Non-pigmented ciliary epithelial cell (primary cell): Measurements from ENCODE around the gene CAMK2D.

Source experiments
- DNase-seq: peaks from one replicate; pipeline ENCODE4 v3.0.0-alpha.2; 2010; ENCODE audit warnings: low read depth

CAMK2D gene

GRCh38 chr4:113524096-113524495 lies 237.4 kb downstream of the CAMK2D start:
- no peak for DNase-seq

- no peak for DNase-seq
Observed at GRCh38 chr4:113522433-113522832, 239.1 kb downstream of the CAMK2D start.

GRCh38 chr4:113513382-113513781 lies 248.2 kb downstream of the CAMK2D start:
- DNase-seq, result no peak

GRCh38 chr4:113512880-113513279 lies 248.7 kb downstream of the CAMK2D start:
- no peak for DNase-seq

- DNase-seq, result no peak
Observed at GRCh38 chr4:113511944-113512343, 249.6 kb downstream of the CAMK2D start.

GRCh38 chr4:113509851-113510250 lies 251.7 kb downstream of the CAMK2D start:
- no peak for DNase-seq

- no peak for DNase-seq
Observed at GRCh38 chr4:113505044-113505443, 256.5 kb downstream of the CAMK2D start.

- DNase-seq, result no peak
Observed at GRCh38 chr4:113504422-113504821, 257.1 kb downstream of the CAMK2D start.

GRCh38 chr4:113503691-113504090 lies 257.8 kb downstream of the CAMK2D start:
- DNase-seq, result no peak

GRCh38 chr4:113502906-113503305 lies 258.6 kb downstream of the CAMK2D start:
- no peak for DNase-seq

- DNase-seq, result no peak
Observed at GRCh38 chr4:113502476-113502875, 259.1 kb downstream of the CAMK2D start.

- DNase-seq, result no peak
Observed at GRCh38 chr4:113500424-113500823, 261.1 kb downstream of the CAMK2D start.

- peak; percentile 78 for DNase-seq
Observed at GRCh38 chr4:113499696-113500095, 261.8 kb downstream of the CAMK2D start.

GRCh38 chr4:113499166-113499565 lies 262.4 kb downstream of the CAMK2D start:
- no peak for DNase-seq

GRCh38 chr4:113497154-113497884 lies 264.2 kb downstream of the CAMK2D start:
- no peak for DNase-seq

- DNase-seq, result no peak
Observed at GRCh38 chr4:113496698-113497097, 264.8 kb downstream of the CAMK2D start.

- no peak for DNase-seq
Observed at GRCh38 chr4:113495790-113496189, 265.7 kb downstream of the CAMK2D start.

GRCh38 chr4:113483131-113483530 lies 278.4 kb downstream of the CAMK2D start:
- no peak for DNase-seq

GRCh38 chr4:113482325-113482724 lies 279.2 kb downstream of the CAMK2D start:
- no peak for DNase-seq

- no peak for DNase-seq
Observed at GRCh38 chr4:113481820-113482219, 279.7 kb downstream of the CAMK2D start.

- no peak for DNase-seq
Observed at GRCh38 chr4:113480109-113480508, 281.4 kb downstream of the CAMK2D start.

- no peak for DNase-seq
Observed at GRCh38 chr4:113478032-113478431, 283.5 kb downstream of the CAMK2D start.

- no peak for DNase-seq
Observed at GRCh38 chr4:113476800-113477199, 284.7 kb downstream of the CAMK2D start.

- DNase-seq, result peak; percentile 82
Observed at GRCh38 chr4:113474017-113474416, 287.5 kb downstream of the CAMK2D start.
